HCT116 (cell line): ENCODE results near the gene ETS1. TPM values are rescaled to one million over a fixed set of nuclear protein-coding genes. Genes with fewer than 3 reads are reported as not detected.

Source experiments
- ATAC-seq: fragments of 200-7000 bp; cut with Tn5 transposase; 2 replicates; pipeline ENCODE4 v1.9.1; 2020; ENCODE audit warnings: mild to moderate bottlenecking, moderate library complexity
- BruUV-seq: library from RNA; stranded (reverse); fragments of 400-500 nt; replicated peaks from 2 replicates; lab custom pipeline; 2021; lab: Mats Ljungman, UMichigan
- CTCF ChIA-PET: fragments of 300-600 bp; sonication (Branson Sonifier 250); formaldehyde crosslinking; loops from one replicate; lab custom pipeline; 2021; ENCODE audit warnings: antibody characterized with exemption; lab: Charles Lee
- POLR2A ChIA-PET: fragments of 300-600, 350-600 bp; sonication (Branson Sonifier 250); formaldehyde crosslinking; loops from one replicate; lab custom pipeline; 2021; ENCODE audit warnings: antibody characterized with exemption; lab: Charles Lee
- RAD21 ChIA-PET, 2 experiments: fragments of 300-600 bp; sonication (Branson Sonifier 250); formaldehyde crosslinking; loops; one replicate each; lab custom pipeline; 2023; ENCODE audit warnings: low total read pairs in 2 of 2; ENCODE audit not compliant: uncharacterized antibody in 2 of 2, unreplicated experiment in 2 of 2, low non-redundant PET in 1 of 2; lab: Charles Lee
- DNase-seq: peaks from one replicate; pipeline ENCODE4 v3.0.0-alpha.2; 2010; ENCODE audit warnings: low read depth, low spot score
- H2AFZ ChIP-seq: fragments of 200-600 bp; shearing (Covaris generic), sonication (generic); 2 replicates; pipeline ENCODE4 v1.6.1; 2017; ENCODE audit warnings: low read depth, mixed run types, mixed read lengths, antibody characterized with exemption, low read length; ENCODE audit not compliant: poor library complexity, severe bottlenecking
- H3K27ac ChIP-seq: 2 replicates; pipeline ENCODE4 v1.5.1; 2012; ENCODE audit warnings: low read depth, low read length
- H3K27me3 ChIP-seq: fragments of 200-600 bp; sonication (generic); 2 replicates; pipeline ENCODE4 v1.6.1; 2016; ENCODE audit warnings: mixed run types, low read length, mixed read lengths; ENCODE audit not compliant: insufficient read depth
- H3K36me3 ChIP-seq, 2 experiments: fragments of 200-500 bp in 1 of 2; fragments of 200-600 bp in 1 of 2; sonication (Bioruptor generic) in 1 of 2; sonication (generic) in 1 of 2; 2 replicates each; pipeline versions ENCODE4 v1.5.1 to v1.6.1; 2014 to 2016; ENCODE audit warnings: low read length in 2 of 2, inconsistent platforms in 1 of 2, mixed read lengths in 1 of 2, mixed run types in 1 of 2; ENCODE audit not compliant: insufficient read depth in 2 of 2, control insufficient read depth in 1 of 2
- H3K4me1 ChIP-seq, 2 experiments: fragments of 200-600 bp in 1 of 2; sonication (generic) in 1 of 2; 2 replicates each; pipeline versions ENCODE4 v1.5.1 to v1.6.1; 2012 to 2017; ENCODE audit warnings: low read length in 2 of 2, inconsistent platforms in 1 of 2, mild to moderate bottlenecking in 1 of 2, mixed read lengths in 1 of 2, mixed run types in 1 of 2, moderate library complexity in 1 of 2; ENCODE audit not compliant: insufficient read depth in 2 of 2, control insufficient read depth in 1 of 2
- H3K4me2 ChIP-seq: fragments of 200-600 bp; sonication (generic); 2 replicates; pipeline ENCODE4 v1.6.1; 2017; ENCODE audit warnings: mixed run types, low read length, mixed read lengths
- H3K4me3 ChIP-seq, 2 experiments: fragments of 200-600 bp in 1 of 2; sonication (generic) in 1 of 2; replicated peaks in 1 of 2; 2 replicates each; pipeline ENCODE4 v1.5.1; 2011 to 2016; ENCODE audit warnings: low read length in 2 of 2, control low read depth in 1 of 2, low read depth in 1 of 2, mild to moderate bottlenecking in 1 of 2, mixed read lengths in 1 of 2, mixed run types in 1 of 2
- H3K79me2 ChIP-seq: fragments of 200-600 bp; sonication (generic); 2 replicates; pipeline ENCODE4 v1.6.1; 2017; ENCODE audit warnings: mild to moderate bottlenecking, mixed run types, low read length, moderate library complexity, mixed read lengths; ENCODE audit not compliant: insufficient read depth
- H3K9ac ChIP-seq: fragments of 200-600 bp; sonication (generic); 2 replicates; pipeline ENCODE4 v1.6.1; 2016; ENCODE audit warnings: low read length, mixed read lengths
- H3K9me2 ChIP-seq: fragments of 200-600 bp; sonication (generic), shearing (Covaris generic); 2 replicates; pipeline ENCODE4 v1.6.1; 2017; ENCODE audit warnings: mixed run types, mild to moderate bottlenecking, moderate library complexity; ENCODE audit not compliant: insufficient read depth
- H3K9me3 ChIP-seq, 2 experiments: fragments of 200-500 bp in 1 of 2; fragments of 200-600 bp in 1 of 2; sonication (Bioruptor generic) in 1 of 2; sonication (generic) in 1 of 2; 2 replicates each; pipeline ENCODE4 v1.6.1; 2014 to 2017; ENCODE audit warnings: low read length in 2 of 2, mixed read lengths in 2 of 2, inconsistent platforms in 1 of 2, low read depth in 1 of 2, mild to moderate bottlenecking in 1 of 2, mixed run types in 1 of 2, moderate library complexity in 1 of 2; ENCODE audit not compliant: control insufficient read depth in 1 of 2, insufficient read depth in 1 of 2
- H4K20me1 ChIP-seq: fragments of 200-600 bp; sonication (generic), shearing (Covaris generic); 2 replicates; pipeline ENCODE4 v1.6.1; 2017; ENCODE audit warnings: mixed run types, mild to moderate bottlenecking, moderate library complexity; ENCODE audit not compliant: insufficient read depth
- CBX3 ChIP-seq: IDR thresholded peaks from 2 replicates; pipeline ENCODE4 v1.6.1; 2012; ENCODE audit warnings: low read depth
- CEBPB ChIP-seq: IDR thresholded peaks from 2 replicates; pipeline ENCODE4 v1.6.1; 2012; ENCODE audit warnings: low read depth
- CTCF ChIP-seq, 3 experiments: fragments of 200-600 bp in 1 of 3; sonication (generic) in 1 of 3; IDR thresholded peaks in 2 of 3; conservative IDR thresholded peaks in 1 of 3; 2 replicates each; pipeline ENCODE4 v1.5.1; 2012 to 2017; ENCODE audit warnings: low read depth in 2 of 3, low read length in 2 of 3, antibody characterized with exemption in 1 of 3, borderline replicate concordance in 1 of 3, control low read depth in 1 of 3, mild to moderate bottlenecking in 1 of 3, mixed read lengths in 1 of 3, mixed run types in 1 of 3, moderate library complexity in 1 of 3; ENCODE audit not compliant: insufficient read depth in 1 of 3
- FOSL1 ChIP-seq: IDR thresholded peaks from 2 replicates; pipeline ENCODE4 v1.6.1; 2012; ENCODE audit warnings: low read depth
- JUND ChIP-seq: IDR thresholded peaks from 2 replicates; pipeline ENCODE4 v1.6.1; 2012
- MAX ChIP-seq: IDR thresholded peaks from 2 replicates; pipeline ENCODE4 v1.6.1; 2012
- POLR2A ChIP-seq: IDR thresholded peaks from 2 replicates; pipeline ENCODE4 v1.7.0; 2011; ENCODE audit warnings: borderline replicate concordance; ENCODE audit not compliant: insufficient read depth, insufficient read length; ENCODE audit errors: extremely low read depth
- POLR2AphosphoS5 ChIP-seq: IDR thresholded peaks from 2 replicates; pipeline ENCODE4 v1.6.1; 2011; ENCODE audit warnings: mild to moderate bottlenecking, low read depth, low read length, moderate library complexity
- RAD21 ChIP-seq: IDR thresholded peaks from 2 replicates; pipeline ENCODE4 v1.6.1; 2012; ENCODE audit warnings: low read depth, mild to moderate bottlenecking
- REST ChIP-seq: IDR thresholded peaks from 2 replicates; pipeline ENCODE4 v1.6.1; 2012; ENCODE audit warnings: low read depth
- SIN3A ChIP-seq: IDR thresholded peaks from 2 replicates; pipeline ENCODE4 v1.6.1; 2012; ENCODE audit warnings: low read depth
- SP1 ChIP-seq: IDR thresholded peaks from 2 replicates; pipeline ENCODE4 v1.6.1; 2012; ENCODE audit warnings: low read depth
- SRF ChIP-seq: IDR thresholded peaks from 2 replicates; pipeline ENCODE4 v1.6.1; 2012; ENCODE audit warnings: low read depth
- YY1 ChIP-seq: IDR thresholded peaks from 2 replicates; pipeline ENCODE4 v1.6.1; 2011; ENCODE audit warnings: low read length, low read depth, moderate library complexity, mild to moderate bottlenecking; ENCODE audit not compliant: insufficient replicate concordance; ENCODE audit errors: extremely low read depth
- ZBTB33 ChIP-seq: IDR thresholded peaks from 2 replicates; pipeline ENCODE4 v1.6.1; 2011; ENCODE audit warnings: mild to moderate bottlenecking, low read length, moderate library complexity; ENCODE audit not compliant: insufficient replicate concordance; ENCODE audit errors: extremely low read depth
- ZFX ChIP-seq: fragments of 450-650 bp; IDR thresholded peaks from 2 replicates; pipeline ENCODE4 v1.6.1; 2017
- ZNF274 ChIP-seq: fragments of 200-500 bp; sonication (Bioruptor generic); IDR thresholded peaks from 2 replicates; pipeline ENCODE4 v1.6.1; 2014; ENCODE audit warnings: mild to moderate bottlenecking, low read depth, low read length, inconsistent platforms
- intact Hi-C: fragments of 100-400 bp; cut with micrococcal nuclease; formaldehyde crosslinking; loops from 2 replicates; pipeline ENCODE4 v1.10.0; 2022
- total RNA-seq: library from RNA; stranded (reverse); gene quantifications from one replicate; pipeline ENCODE4 v1.2.1, GENCODE V29; 2021; ENCODE audit not compliant: unreplicated experiment

Gene ETS1
- total RNA-seq, 1 experiment from 2014 or later = 9.2 TPM

GRCh38 chr11:128448200-128448886, 139.0 kb downstream of the ETS1 start:
- Histone ChIP-seq H3K27me3 (no peaks in the 10 kb centered on the region), H3K79me2 (no peaks in the 10 kb centered on the region), H3K9me2 (no peaks in the 10 kb centered on the region), H3K4me3 (peak overlapping the region; percentile 0 to 51; a peak in 2 of 4 replicates), H2AFZ (peak overlapping the region; percentile 80), H4K20me1 (no peaks in the 10 kb centered on the region), H3K36me3 (no peaks in the 10 kb centered on the region), H3K27ac (peak overlapping the region; percentile 23; the same call in 1 of the 2 replicates), H3K9me3 (no peaks in the 10 kb centered on the region), H3K4me2 (peak overlapping the region; percentile 84), H3K4me1 (peaks cover 14 to 34% of the 10 kb centered on the region in 2 experiments), H3K9ac (peak overlapping the region; percentile 62)
- BruUV-seq = TSS peak; percentile 99
- ChIA-PET POLR2A (interaction anchor here (1.3 to 1.4 kb wide), 2 partner anchors 49 to 63 kb away, joined by 3 to 4 read pairs; no protein-coding TSS in a partner anchor), CTCF (interaction anchor here (0.8 kb wide), 1 partner anchor 11 kb away, joined by 3 read pairs; no protein-coding TSS in a partner anchor), RAD21 (interaction anchor here in 1 of 2 experiments (0.7 kb wide), 1 partner anchor 35 kb away, joined by 4 read pairs; no protein-coding TSS in a partner anchor)
- peak; percentile 95 for DNase-seq
- TF ChIP-seq SIN3A (no peak), FOSL1 (peak; percentile 97), POLR2A (no peak), JUND (peak; percentile 95), ZNF274 (no peak), RAD21 (peak; percentile 69), CEBPB (no peak), ZBTB33 (peak; percentile 46), CBX3 (peak; percentile 87; the same call in 1 of the 2 replicates), SP1 (peak; percentile 93), CTCF (IDR thresholded peaks at IDR 0.05 in 2 of 3, conservative IDR thresholded peaks at IDR 0.05 in 1 of 3; ENCODE audit: borderline replicate concordance in 1 of 3, insufficient read depth in 1 of 3, low read depth in 2 of 3, low read length in 2 of 3) (no peak), REST (no peak), ZFX (no peak), SRF (peak; percentile 56; the same call in 1 of the 2 replicates), YY1 (peak; percentile 59), MAX (peak; percentile 49), POLR2AphosphoS5 (peak; percentile 69)
- ATAC-seq = peak; percentile 96
- intact Hi-C loops = loop anchor here (2.0 to 5.0 kb wide), 3 partner anchors 48 to 241 kb away; no protein-coding TSS in a partner anchor
